PC-9 (cell line): ENCODE measurements around the gene TEKT2. TPM values are rescaled to one million over a fixed set of nuclear protein-coding genes. Genes with fewer than 3 reads are reported as not detected.

Experiments used
- BruUV-seq: library from RNA; stranded (reverse); fragments of 400-500 nt; replicated peaks from 2 replicates; lab custom pipeline; 2021; lab: Mats Ljungman, UMichigan
- CTCF ChIA-PET: fragments of 300-600 bp; sonication (Branson Sonifier 250); formaldehyde crosslinking; loops from one replicate; lab custom pipeline; 2022; ENCODE audit warnings: antibody characterized with exemption; lab: Charles Lee
- POLR2A ChIA-PET: fragments of 300-600 bp; sonication (Branson Sonifier 250); formaldehyde crosslinking; loops from one replicate; lab custom pipeline; 2022; ENCODE audit warnings: antibody characterized with exemption; ENCODE audit not compliant: unreplicated experiment; lab: Charles Lee
- DNase-seq, 2 experiments: peaks; one replicate each; pipeline versions ENCODE4 v3.0.0 to v3.0.0-alpha.2; 2015 to 2022; ENCODE audit warnings: mixed read lengths in 1 of 2
- H2AFZ ChIP-seq: fragments of 200-600 bp; sonication (generic); 2 replicates; pipeline ENCODE4 v1.8.1; 2017; ENCODE audit warnings: antibody characterized with exemption
- H3F3A ChIP-seq: fragments of 200-600 bp; sonication (generic); 2 replicates; pipeline ENCODE4 v1.8.1; 2017; ENCODE audit warnings: antibody characterized with exemption, mild to moderate bottlenecking, low read depth; ENCODE audit not compliant: insufficient read depth
- H3K27ac ChIP-seq: fragments of 200-600 bp; sonication (generic); 2 replicates; pipeline ENCODE4 v1.6.1; 2016; ENCODE audit warnings: mixed run types
- H3K27me3 ChIP-seq: fragments of 200-600 bp; sonication (generic); 2 replicates; pipeline ENCODE4 v1.6.1; 2016; ENCODE audit warnings: low read depth, mixed run types; ENCODE audit not compliant: insufficient read depth
- H3K36me3 ChIP-seq: fragments of 200-600 bp; sonication (generic); 2 replicates; pipeline ENCODE4 v1.6.1; 2016; ENCODE audit warnings: low read depth, mixed run types
- H3K4me1 ChIP-seq: fragments of 200-600 bp; sonication (generic); replicated peaks from 2 replicates; pipeline ENCODE4 v1.6.1; 2016; ENCODE audit warnings: mixed run types; ENCODE audit not compliant: insufficient read depth
- H3K4me2 ChIP-seq: fragments of 200-600 bp; sonication (generic); 2 replicates; pipeline ENCODE4 v1.6.1; 2017; ENCODE audit warnings: mixed run types
- H3K4me3 ChIP-seq: fragments of 200-600 bp; sonication (generic); 2 replicates; pipeline ENCODE4 v1.6.1; 2016; ENCODE audit warnings: mixed run types
- H3K79me2 ChIP-seq: fragments of 200-600 bp; sonication (generic); 2 replicates; pipeline ENCODE4 v1.6.1; 2017; ENCODE audit warnings: low read depth, mixed run types
- H3K9me2 ChIP-seq: fragments of 200-600 bp; sonication (generic); 2 replicates; pipeline ENCODE4 v1.8.1; 2017; ENCODE audit warnings: mild to moderate bottlenecking; ENCODE audit not compliant: insufficient read depth
- H3K9me3 ChIP-seq: fragments of 200-600 bp; sonication (generic); 2 replicates; pipeline ENCODE4 v1.8.1; 2016; ENCODE audit warnings: low read depth; ENCODE audit not compliant: insufficient read depth
- H4K20me1 ChIP-seq: fragments of 200-600 bp; sonication (generic); 2 replicates; pipeline ENCODE4 v1.8.1; 2017; ENCODE audit not compliant: insufficient read depth
- EZH2 ChIP-seq: fragments of 200-600 bp; sonication (generic); IDR thresholded peaks from 2 replicates; pipeline ENCODE4 v1.8.0; 2017; ENCODE audit warnings: antibody characterized with exemption, low read depth
- intact Hi-C: fragments of 100-400 bp; cut with micrococcal nuclease; formaldehyde crosslinking; loops from one replicate; pipeline ENCODE4 v1.10.0; 2022; ENCODE audit not compliant: unreplicated experiment
- total RNA-seq: library from RNA; stranded (reverse); gene quantifications from 2 replicates; pipeline ENCODE4 v1.2.3, GENCODE V29; 2021
- TF ChIP-seq, protein P1 (sequence below): fragments of 200-600 bp; sonication (generic); conservative IDR thresholded peaks from 2 replicates; pipeline ENCODE4 v1.6.1; 2017; ENCODE audit warnings: mixed run types, antibody characterized with exemption, mild to moderate bottlenecking, moderate library complexity

The TEKT2 gene
- total RNA-seq, 1 experiment from 2014 or later: 1.1 TPM

DNA sequence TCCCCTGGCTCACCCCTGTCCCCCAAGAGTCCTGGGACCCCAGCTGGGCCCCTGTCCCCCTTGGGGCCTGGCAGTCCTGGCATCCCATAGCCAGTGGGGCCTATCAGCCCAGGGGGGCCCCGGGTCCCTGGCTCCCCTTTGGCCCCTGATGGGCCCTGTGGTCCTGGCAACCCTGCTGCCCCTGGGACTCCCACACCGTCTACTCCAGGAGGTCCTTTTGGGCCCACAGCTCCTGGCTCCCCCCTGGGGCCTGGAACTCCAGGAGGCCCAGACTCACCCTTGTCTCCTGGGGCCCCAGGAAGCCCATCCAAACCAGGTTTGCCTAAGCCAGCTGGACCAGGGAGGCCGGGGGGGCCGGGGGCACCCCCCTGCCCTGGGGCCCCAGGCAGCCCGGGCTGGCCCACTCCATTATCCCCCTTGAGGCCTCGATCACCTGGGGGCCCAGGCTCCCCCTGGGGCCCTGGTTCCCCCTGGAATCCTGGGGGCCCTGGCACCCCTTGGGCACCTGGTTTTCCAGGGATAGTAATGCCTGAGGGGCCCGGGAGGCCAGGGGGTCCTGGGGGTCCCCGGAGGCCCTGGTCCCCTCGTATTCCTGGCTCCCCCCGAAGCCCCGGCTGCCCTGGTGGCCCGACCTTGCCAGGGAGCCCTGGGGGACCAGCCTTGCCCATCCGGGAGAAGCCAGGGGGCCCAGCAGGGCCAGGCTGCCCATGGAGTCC lies 14.9 kb downstream of the TEKT2 start:
- no TSS peak for BruUV-seq
- CTCF ChIA-PET: interaction anchor here (0.6 to 0.7 kb wide), 2 partner anchors 38 to 278 kb away, joined by 3 to 17 read pairs; no protein-coding TSS in a partner anchor
- H3K27ac ChIP-seq: no peak overlapping the region

DNA sequence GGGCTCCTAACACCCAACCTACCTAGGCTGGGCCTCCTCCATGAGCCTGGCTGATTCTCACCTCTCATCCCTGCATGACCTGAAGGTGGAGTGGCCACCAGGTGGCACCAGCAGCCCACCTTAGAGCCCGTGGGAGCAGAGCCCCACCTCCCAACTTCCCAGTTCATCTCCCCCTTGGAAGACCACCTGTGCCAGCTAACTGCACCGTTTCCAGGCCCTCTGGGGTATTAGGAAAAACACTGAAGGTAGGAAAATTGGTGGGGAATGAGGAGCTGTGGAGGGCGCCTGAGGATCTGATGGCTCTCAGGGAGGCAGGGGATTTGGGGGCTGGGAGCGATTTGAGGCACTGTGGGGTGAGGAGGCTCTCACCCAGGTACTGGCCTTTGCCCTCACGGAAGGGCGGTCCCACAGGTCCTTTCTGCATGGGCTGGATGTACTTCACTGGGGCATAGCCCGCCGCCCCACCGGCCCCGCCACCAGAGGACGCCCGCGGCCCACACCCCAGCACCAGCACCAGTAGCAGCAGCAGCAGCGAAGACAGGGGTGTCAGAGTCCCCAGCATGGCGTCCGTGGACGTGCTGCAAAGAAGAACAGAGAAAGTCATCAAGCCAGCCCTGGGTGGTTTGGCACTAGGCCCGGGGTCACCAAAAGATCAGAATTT lies 15.9 kb downstream of the TEKT2 start:
- Histone ChIP-seq H3K79me2 (no peaks in the 10 kb centered on the region), H3K27me3 (no peaks in the 10 kb centered on the region), H2AFZ (no peak overlapping the region), H3K9me2 (no peaks in the 10 kb centered on the region), H3K9me3 (no peaks in the 10 kb centered on the region), H4K20me1 (no peaks in the 10 kb centered on the region), H3K4me3 (no peak overlapping the region), H3F3A (peaks cover 14% of the 10 kb centered on the region; the same call in 1 of the 2 replicates), H3K4me2 (peak overlapping the region; percentile 69), H3K4me1 (peaks cover 4% of the 10 kb centered on the region; the same call in 1 of the 2 replicates), H3K27ac (no peak overlapping the region), H3K36me3 (no peaks in the 10 kb centered on the region)
- ChIA-PET POLR2A (interaction anchor here (0.7 kb wide), 1 partner anchor 144 kb away, joined by 5 read pairs; no protein-coding TSS in a partner anchor), CTCF (interaction anchor here (0.5 to 1.3 kb wide), 7 partner anchors 10 to 184 kb away, joined by 3 to 15 read pairs (median 6); no protein-coding TSS in a partner anchor)
- no TSS peak for BruUV-seq
- TF ChIP-seq, protein P1, sequence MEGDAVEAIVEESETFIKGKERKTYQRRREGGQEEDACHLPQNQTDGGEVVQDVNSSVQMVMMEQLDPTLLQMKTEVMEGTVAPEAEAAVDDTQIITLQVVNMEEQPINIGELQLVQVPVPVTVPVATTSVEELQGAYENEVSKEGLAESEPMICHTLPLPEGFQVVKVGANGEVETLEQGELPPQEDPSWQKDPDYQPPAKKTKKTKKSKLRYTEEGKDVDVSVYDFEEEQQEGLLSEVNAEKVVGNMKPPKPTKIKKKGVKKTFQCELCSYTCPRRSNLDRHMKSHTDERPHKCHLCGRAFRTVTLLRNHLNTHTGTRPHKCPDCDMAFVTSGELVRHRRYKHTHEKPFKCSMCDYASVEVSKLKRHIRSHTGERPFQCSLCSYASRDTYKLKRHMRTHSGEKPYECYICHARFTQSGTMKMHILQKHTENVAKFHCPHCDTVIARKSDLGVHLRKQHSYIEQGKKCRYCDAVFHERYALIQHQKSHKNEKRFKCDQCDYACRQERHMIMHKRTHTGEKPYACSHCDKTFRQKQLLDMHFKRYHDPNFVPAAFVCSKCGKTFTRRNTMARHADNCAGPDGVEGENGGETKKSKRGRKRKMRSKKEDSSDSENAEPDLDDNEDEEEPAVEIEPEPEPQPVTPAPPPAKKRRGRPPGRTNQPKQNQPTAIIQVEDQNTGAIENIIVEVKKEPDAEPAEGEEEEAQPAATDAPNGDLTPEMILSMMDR: peak; percentile 91
- TF ChIP-seq EZH2: no peak
- DNase-seq: peak; percentile 71 to 94
- intact Hi-C loops: loop anchor here (1.0 to 2.0 kb wide), 7 partner anchors 34 to 320 kb away; partner anchors contain the start of genes THRAP3 and TRAPPC3

More for the DNA sequence above, 14.9 kb downstream of the TEKT2 start:
- no peak overlapping the region for H3K4me2 ChIP-seq
- peaks cover 4% of the 10 kb centered on the region; the same call in 1 of the 2 replicates for H3K4me1 ChIP-seq
- H3K9me3 ChIP-seq: no peaks in the 10 kb centered on the region
- peaks cover 18% of the 10 kb centered on the region; the same call in 1 of the 2 replicates for H3F3A ChIP-seq
- POLR2A ChIA-PET: no interaction called here
- no peak for DNase-seq
- no peak overlapping the region for H3K4me3 ChIP-seq
- intact Hi-C loops: loop anchor here (1.0 to 2.0 kb wide), 3 partner anchors 186 to 321 kb away; no protein-coding TSS in a partner anchor
- H2AFZ ChIP-seq: no peak overlapping the region
- H3K36me3 ChIP-seq: peaks cover 10% of the 10 kb centered on the region; the same call in 1 of the 2 replicates
- no peaks in the 10 kb centered on the region for H3K27me3 ChIP-seq
- H3K9me2 ChIP-seq: no peaks in the 10 kb centered on the region
- peaks cover 7% of the 10 kb centered on the region for H4K20me1 ChIP-seq
- no peaks in the 10 kb centered on the region for H3K79me2 ChIP-seq
- TF ChIP-seq, protein P1: no peak
- TF ChIP-seq EZH2: no peak

DNA sequence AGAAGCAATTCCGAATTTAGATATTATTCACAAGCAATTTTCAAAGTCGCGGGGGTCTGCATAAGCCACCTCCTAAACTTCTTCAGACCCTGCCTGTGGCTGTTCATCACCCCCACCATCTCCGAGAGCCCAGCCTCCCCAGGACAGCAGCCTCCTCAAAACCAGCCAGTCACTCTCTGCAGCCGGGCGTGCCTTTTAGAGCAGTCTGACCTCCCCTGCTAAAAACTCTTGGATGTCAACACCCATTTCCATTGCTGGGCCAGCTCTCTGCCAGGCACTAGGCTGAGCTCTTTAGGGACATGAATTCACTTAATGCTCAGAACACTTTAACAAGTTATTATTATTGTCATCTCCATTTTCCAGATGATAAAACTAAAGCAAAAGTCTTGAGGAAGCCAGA lies 16.5 kb downstream of the TEKT2 start:
- Histone ChIP-seq H2AFZ (no peak overlapping the region), H3K27ac (no peak overlapping the region), H4K20me1 (no peaks in the 10 kb centered on the region), H3K9me2 (no peaks in the 10 kb centered on the region), H3K9me3 (no peaks in the 10 kb centered on the region), H3K27me3 (no peaks in the 10 kb centered on the region), H3K36me3 (no peaks in the 10 kb centered on the region), H3F3A (peaks cover 9% of the 10 kb centered on the region; the same call in 1 of the 2 replicates), H3K79me2 (no peaks in the 10 kb centered on the region), H3K4me3 (no peak overlapping the region), H3K4me1 (peaks cover 4% of the 10 kb centered on the region; the same call in 1 of the 2 replicates), H3K4me2 (peak overlapping the region; percentile 69; the same call in 1 of the 2 replicates)
- intact Hi-C loops: loop anchor here (1.0 kb wide), 4 partner anchors 34 to 124 kb away; partner anchors contain the start of genes THRAP3 and TRAPPC3
- TF ChIP-seq, protein P1: no peak
- no peak for TF ChIP-seq EZH2
- no peak for DNase-seq
- CTCF ChIA-PET: interaction anchor here (0.6 to 1.3 kb wide), 3 partner anchors 33 to 158 kb away, joined by 6 to 15 read pairs (median 12); no protein-coding TSS in a partner anchor
- BruUV-seq: no TSS peak
- POLR2A ChIA-PET: no interaction called here
